ENCODE results near the gene KRTAP13-4. TPM values are rescaled to one million over a fixed set of nuclear protein-coding genes. Genes with fewer than 3 reads are reported as not detected.

The KRTAP13-4 gene, protein sequence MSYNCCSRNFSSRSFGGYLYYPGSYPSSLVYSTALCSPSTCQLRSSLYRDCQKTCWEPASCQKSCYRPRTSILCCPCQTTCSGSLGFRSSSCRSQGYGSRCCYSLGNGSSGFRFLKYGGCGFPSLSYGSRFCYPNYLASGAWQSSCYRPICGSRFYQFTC
- total RNA-seq, result not detected in 2 replicates
- long read RNA-seq, result 0 reads

DNA sequence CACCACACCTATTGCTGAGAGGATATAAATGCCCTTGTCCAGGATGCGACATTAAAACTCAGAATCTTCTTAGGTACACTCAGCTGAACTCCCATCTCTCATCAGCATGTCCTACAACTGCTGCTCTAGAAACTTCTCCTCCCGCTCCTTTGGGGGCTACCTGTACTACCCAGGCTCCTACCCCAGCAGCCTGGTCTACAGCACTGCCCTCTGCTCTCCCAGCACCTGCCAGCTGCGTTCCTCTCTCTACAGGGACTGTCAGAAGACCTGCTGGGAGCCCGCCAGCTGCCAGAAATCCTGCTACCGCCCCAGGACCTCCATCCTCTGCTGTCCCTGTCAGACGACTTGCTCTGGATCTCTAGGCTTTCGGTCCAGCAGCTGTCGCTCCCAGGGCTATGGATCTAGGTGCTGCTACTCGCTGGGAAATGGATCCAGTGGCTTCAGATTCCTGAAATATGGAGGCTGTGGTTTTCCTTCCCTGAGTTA is at the start of gene KRTAP13-4:
Gene KRTAP13-4, plus strand, starts transcription at position 51 of the 486 bp plus-strand sequence. Its CDS starts 56 bp downstream, at position 107.
- H3K27ac Mint-ChIP-seq, result no peak within 1 kb of the TSS
- no peaks in the 10 kb centered on the region for H3K36me3 Mint-ChIP-seq (ENCODE audit: insufficient read depth)
- TF ChIP-seq, protein P1, sequence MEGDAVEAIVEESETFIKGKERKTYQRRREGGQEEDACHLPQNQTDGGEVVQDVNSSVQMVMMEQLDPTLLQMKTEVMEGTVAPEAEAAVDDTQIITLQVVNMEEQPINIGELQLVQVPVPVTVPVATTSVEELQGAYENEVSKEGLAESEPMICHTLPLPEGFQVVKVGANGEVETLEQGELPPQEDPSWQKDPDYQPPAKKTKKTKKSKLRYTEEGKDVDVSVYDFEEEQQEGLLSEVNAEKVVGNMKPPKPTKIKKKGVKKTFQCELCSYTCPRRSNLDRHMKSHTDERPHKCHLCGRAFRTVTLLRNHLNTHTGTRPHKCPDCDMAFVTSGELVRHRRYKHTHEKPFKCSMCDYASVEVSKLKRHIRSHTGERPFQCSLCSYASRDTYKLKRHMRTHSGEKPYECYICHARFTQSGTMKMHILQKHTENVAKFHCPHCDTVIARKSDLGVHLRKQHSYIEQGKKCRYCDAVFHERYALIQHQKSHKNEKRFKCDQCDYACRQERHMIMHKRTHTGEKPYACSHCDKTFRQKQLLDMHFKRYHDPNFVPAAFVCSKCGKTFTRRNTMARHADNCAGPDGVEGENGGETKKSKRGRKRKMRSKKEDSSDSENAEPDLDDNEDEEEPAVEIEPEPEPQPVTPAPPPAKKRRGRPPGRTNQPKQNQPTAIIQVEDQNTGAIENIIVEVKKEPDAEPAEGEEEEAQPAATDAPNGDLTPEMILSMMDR (IDR thresholded peaks at IDR 0.05; ENCODE audit: unreplicated experiment), result no peak
- no peak for DNase-seq (ENCODE audit: low spot score, unreplicated experiment)
- H3K4me1 Mint-ChIP-seq (ENCODE audit: low read depth), result no peaks in the 10 kb centered on the region
- H3K4me3 Mint-ChIP-seq (ENCODE audit: low read depth), result no peak within 1 kb of the TSS
- peaks cover 2% of the 10 kb centered on the region for H3K27me3 Mint-ChIP-seq
- H3K9me3 Mint-ChIP-seq (ENCODE audit: low read depth), result no peaks in the 10 kb centered on the region

DNA sequence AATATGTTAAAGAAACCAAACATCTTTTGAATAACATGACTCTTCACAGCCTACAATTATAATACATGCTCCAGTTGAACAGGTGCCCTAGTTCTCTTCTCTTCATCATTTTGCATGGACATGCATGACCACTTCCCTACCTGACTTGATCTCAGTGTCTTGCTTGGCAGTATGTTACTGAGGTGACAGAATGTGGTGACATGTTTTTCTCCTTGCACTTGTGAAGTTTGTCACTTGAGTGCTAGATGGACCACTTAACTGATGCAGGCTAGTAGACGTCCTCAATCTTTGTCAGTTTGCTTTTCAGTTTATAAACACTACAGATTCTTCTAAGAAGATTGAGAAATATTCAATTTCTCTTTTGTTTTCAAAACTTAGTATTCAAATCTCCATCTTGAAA is 47.8 kb upstream of the KRTAP13-4 start:
- DNase-seq (ENCODE audit: low spot score, unreplicated experiment), result no peak
- Mint-ChIP-seq H3K4me3 (ENCODE audit: low read depth) (no peak overlapping the region), H3K27ac (no peak overlapping the region), H3K27me3 (no peaks in the 10 kb centered on the region), H3K9me3 (ENCODE audit: low read depth) (no peaks in the 10 kb centered on the region), H3K36me3 (ENCODE audit: insufficient read depth) (no peaks in the 10 kb centered on the region), H3K4me1 (ENCODE audit: low read depth) (no peaks in the 10 kb centered on the region)
- TF ChIP-seq, protein P1 (IDR thresholded peaks at IDR 0.05; ENCODE audit: unreplicated experiment), result no peak

DNA sequence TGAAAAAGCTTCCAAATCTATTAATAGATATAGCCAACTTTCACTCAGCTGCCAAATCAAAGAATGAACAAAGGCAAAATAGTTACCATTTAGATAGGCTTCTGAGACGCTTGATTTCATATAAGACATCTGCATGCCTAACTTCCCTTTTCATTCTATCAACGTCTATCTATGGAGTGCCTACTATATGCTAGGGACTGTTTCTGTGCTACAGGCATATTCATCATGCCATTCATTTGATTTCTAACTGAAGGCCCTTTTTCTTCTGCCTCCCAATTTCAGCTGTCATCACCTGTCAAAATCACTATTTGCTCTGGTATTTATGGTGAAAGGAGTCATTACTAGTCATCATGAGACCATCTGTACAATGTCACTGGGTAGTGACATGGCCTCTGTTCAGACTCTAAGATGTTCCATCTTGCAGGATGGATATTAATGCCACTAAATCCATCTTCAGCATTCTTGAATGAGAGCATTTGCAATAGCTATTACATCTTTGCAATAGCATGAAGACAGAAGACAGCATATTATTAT is 38.5 kb upstream of the KRTAP13-4 start:
- H3K27me3 Mint-ChIP-seq, result no peaks in the 10 kb centered on the region
- no peak overlapping the region for H3K27ac Mint-ChIP-seq
- peaks cover 7% of the 10 kb centered on the region for H3K9me3 Mint-ChIP-seq (ENCODE audit: low read depth)
- DNase-seq (ENCODE audit: low spot score, unreplicated experiment), result no peak
- no peaks in the 10 kb centered on the region for H3K36me3 Mint-ChIP-seq (ENCODE audit: insufficient read depth)
- TF ChIP-seq, protein P1 (IDR thresholded peaks at IDR 0.05; ENCODE audit: unreplicated experiment), result no peak
- no peaks in the 10 kb centered on the region for H3K4me1 Mint-ChIP-seq (ENCODE audit: low read depth)
- H3K4me3 Mint-ChIP-seq (ENCODE audit: low read depth), result no peak overlapping the region

DNA sequence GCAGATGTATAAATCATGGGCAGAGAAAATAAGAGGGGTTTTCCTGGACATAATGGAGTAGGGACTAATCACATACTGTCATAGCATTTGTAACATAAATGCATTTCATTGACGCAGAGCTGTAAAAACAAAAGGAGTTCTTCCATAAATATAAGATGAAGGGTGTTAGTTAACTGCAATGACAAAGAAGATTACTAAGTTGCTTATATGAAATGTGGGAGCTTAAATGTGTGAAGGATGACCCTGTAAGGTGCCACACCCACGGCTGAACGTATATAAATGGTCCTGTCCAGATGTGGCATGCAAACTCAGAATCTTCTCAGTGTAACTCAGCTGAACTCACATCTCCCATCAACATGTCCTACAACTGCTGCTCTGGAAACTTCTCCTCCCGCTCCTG is 34.3 kb upstream of the KRTAP13-4 start, which contains the start of gene KRTAP13-1:
Gene KRTAP13-1, plus strand, starts transcription at position 301 of the 400 bp plus-strand sequence. Its CDS starts 56 bp downstream, at position 357.
- H3K4me3 Mint-ChIP-seq (ENCODE audit: low read depth), result no peak within 1 kb of the TSS
- H3K27ac Mint-ChIP-seq, result no peak within 1 kb of the TSS
- H3K9me3 Mint-ChIP-seq (ENCODE audit: low read depth), result peaks cover 2% of the 10 kb centered on the region
- H3K27me3 Mint-ChIP-seq, result no peaks in the 10 kb centered on the region
- H3K4me1 Mint-ChIP-seq (ENCODE audit: low read depth), result no peaks in the 10 kb centered on the region
- TF ChIP-seq, protein P1 (IDR thresholded peaks at IDR 0.05; ENCODE audit: unreplicated experiment), result no peak
- DNase-seq (ENCODE audit: low spot score, unreplicated experiment), result no peak
- no peaks in the 10 kb centered on the region for H3K36me3 Mint-ChIP-seq (ENCODE audit: insufficient read depth)

DNA sequence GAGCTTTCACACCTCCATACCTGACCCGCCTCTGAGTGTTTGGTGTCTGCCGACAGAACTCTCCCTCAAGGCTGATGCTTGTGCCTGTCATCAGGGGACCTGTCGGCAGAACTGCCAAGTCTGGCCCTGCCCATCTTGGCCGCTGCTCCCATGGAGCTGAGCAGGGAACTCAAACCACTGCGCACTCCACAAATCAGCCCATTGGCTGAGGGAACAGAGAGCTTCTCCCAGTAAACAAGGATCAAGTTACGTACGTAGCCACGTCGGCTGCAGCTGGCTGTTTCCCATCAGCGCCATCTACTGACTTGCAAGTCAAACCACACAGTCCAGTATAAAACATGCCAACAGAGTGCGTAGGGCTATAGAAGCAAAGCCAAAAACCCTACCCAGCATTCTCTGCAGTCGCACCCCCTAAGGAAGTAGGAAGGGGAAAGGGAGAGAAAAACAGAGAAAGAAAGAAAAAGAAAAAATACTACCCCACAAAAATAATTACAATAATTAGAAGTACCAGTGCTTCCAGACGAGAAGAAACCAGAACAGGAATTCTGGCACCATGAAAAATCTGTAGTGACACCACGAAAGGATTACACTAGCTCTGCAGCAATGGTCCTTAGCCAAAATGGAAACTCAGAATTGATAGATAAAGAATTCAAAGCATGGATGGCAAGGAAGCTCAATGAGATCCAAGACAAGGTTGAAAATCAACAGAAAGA is 21.1 kb upstream of the KRTAP13-4 start:
- Mint-ChIP-seq H3K4me1 (ENCODE audit: low read depth) (peaks cover 2% of the 10 kb centered on the region), H3K27me3 (no peaks in the 10 kb centered on the region), H3K4me3 (ENCODE audit: low read depth) (peak overlapping the region; percentile 46), H3K9me3 (ENCODE audit: low read depth) (peaks cover 5% of the 10 kb centered on the region), H3K36me3 (ENCODE audit: insufficient read depth) (peaks cover 2% of the 10 kb centered on the region), H3K27ac (peak overlapping the region; percentile 60)
- DNase-seq (ENCODE audit: low spot score, unreplicated experiment), result peak; percentile 48
- TF ChIP-seq, protein P1 (IDR thresholded peaks at IDR 0.05; ENCODE audit: unreplicated experiment), result peak; percentile 70
